Activated T-cell treated with anti-CD3 and anti-CD28 coated beads for 1 hour (primary cell): ENCODE data around the gene DNASE1L2.

Experiments used
- DNase-seq: peaks from one replicate; pipeline ENCODE4 v3.0.0-alpha.2; 2020; ENCODE audit warnings: low read depth

Gene DNASE1L2

GRCh38 chr16:2270070-2270462 is 33.8 kb downstream of the DNASE1L2 start:
- no peak for DNase-seq

- no peak for DNase-seq
Measured at GRCh38 chr16:2270588-2271470, 34.6 kb downstream of the DNASE1L2 start.

GRCh38 chr16:2271848-2272461 is 35.7 kb downstream of the DNASE1L2 start:
- no peak for DNase-seq

- no peak for DNase-seq
Measured at GRCh38 chr16:2273484-2273883, 37.2 kb downstream of the DNASE1L2 start.

GRCh38 chr16:2273931-2274330 is 37.7 kb downstream of the DNASE1L2 start:
- no peak for DNase-seq

- no peak for DNase-seq
Measured at GRCh38 chr16:2275476-2276367, 39.5 kb downstream of the DNASE1L2 start.

- DNase-seq: no peak
Measured at GRCh38 chr16:2276368-2277195, 40.3 kb downstream of the DNASE1L2 start.

GRCh38 chr16:2277466-2278271 is 41.4 kb downstream of the DNASE1L2 start:
- no peak for DNase-seq

- no peak for DNase-seq
Measured at GRCh38 chr16:2278272-2278608, 42.0 kb downstream of the DNASE1L2 start.

GRCh38 chr16:2278956-2279800 is 42.9 kb downstream of the DNASE1L2 start:
- no peak for DNase-seq

- no peak for DNase-seq
Measured at GRCh38 chr16:2280461-2280860, 44.2 kb downstream of the DNASE1L2 start.

- no peak for DNase-seq
Measured at GRCh38 chr16:2280981-2281542, 44.8 kb downstream of the DNASE1L2 start.

GRCh38 chr16:2282262-2282661 is 46.0 kb downstream of the DNASE1L2 start:
- DNase-seq: no peak

- DNase-seq: no peak
Measured at GRCh38 chr16:2282866-2283555, 46.8 kb downstream of the DNASE1L2 start.

- no peak for DNase-seq
Measured at GRCh38 chr16:2284001-2284770, 47.9 kb downstream of the DNASE1L2 start.

- no peak for DNase-seq
Measured at GRCh38 chr16:2284797-2285576, 48.7 kb downstream of the DNASE1L2 start.

- no peak for DNase-seq
Measured at GRCh38 chr16:2285731-2286191, 49.5 kb downstream of the DNASE1L2 start.
